Type B pancreatic cell (in vitro differentiated cells): Measurements from ENCODE around the gene SEC14L5. TPM values are rescaled to one million over a fixed set of nuclear protein-coding genes. Genes with fewer than 3 reads are reported as not detected.

Source experiments
- DNase-seq: peaks from one replicate; pipeline ENCODE4 v3.0.0; 2021; ENCODE audit warnings: mixed read lengths; ENCODE audit not compliant: unreplicated experiment; ENCODE audit errors: extremely low spot score
- H3K27ac Mint-ChIP-seq: 2 replicates; pipeline ENCODE4 v1.8.0; 2021; ENCODE audit warnings: mild to moderate bottlenecking, mixed read lengths
- H3K27me3 Mint-ChIP-seq: 2 replicates; pipeline ENCODE4 v1.8.0; 2021; ENCODE audit warnings: mixed read lengths
- H3K36me3 Mint-ChIP-seq: 2 replicates; pipeline ENCODE4 v1.8.0; 2021; ENCODE audit warnings: mixed read lengths
- H3K4me1 Mint-ChIP-seq: one replicate; pipeline ENCODE4 v1.8.0; 2021; ENCODE audit warnings: mixed read lengths; ENCODE audit not compliant: unreplicated experiment
- H3K4me3 Mint-ChIP-seq: 2 replicates; pipeline ENCODE4 v1.8.0; 2021; ENCODE audit warnings: mild to moderate bottlenecking, mixed read lengths
- H3K9me3 Mint-ChIP-seq: 2 replicates; pipeline ENCODE4 v1.8.0; 2021; ENCODE audit warnings: mixed read lengths
- CTCF ChIP-seq: fragments of 200-600 bp; sonication (generic); conservative IDR thresholded peaks from 2 replicates; pipeline ENCODE4 v1.5.0; 2021; ENCODE audit warnings: antibody characterized with exemption, mild to moderate bottlenecking
- total RNA-seq: library from RNA; stranded (reverse); gene quantifications from 2 replicates; pipeline ENCODE4 v1.2.1, GENCODE V29; 2021; ENCODE audit warnings: low replicate concordance

SEC14L5 gene
- total RNA-seq, 1 donor from 2014 or later = 0.92 TPM

GRCh38 chr16:5006348-5007193, 48.4 kb downstream of the SEC14L5 start:
- Mint-ChIP-seq H3K9me3 (no peaks in the 10 kb centered on the region), H3K4me1 (no peaks in the 10 kb centered on the region), H3K4me3 (no peak overlapping the region), H3K36me3 (no peaks in the 10 kb centered on the region), H3K27me3 (peaks cover 22% of the 10 kb centered on the region), H3K27ac (no peak overlapping the region)
- no peak for TF ChIP-seq CTCF
- DNase-seq = no peak

GRCh38 chr16:5007256-5007655, 49.1 kb downstream of the SEC14L5 start:
- no peaks in the 10 kb centered on the region for H3K36me3 Mint-ChIP-seq
- no peaks in the 10 kb centered on the region for H3K9me3 Mint-ChIP-seq

GRCh38 chr16:5008311-5008731, 50.2 kb downstream of the SEC14L5 start:
- Mint-ChIP-seq H3K27ac (no peak overlapping the region), H3K27me3 (peaks cover 30% of the 10 kb centered on the region), H3K36me3 (no peaks in the 10 kb centered on the region), H3K9me3 (no peaks in the 10 kb centered on the region), H3K4me1 (no peaks in the 10 kb centered on the region), H3K4me3 (no peak overlapping the region)
- TF ChIP-seq CTCF = no peak
- DNase-seq = no peak

More at GRCh38 chr16:5007256-5007655, 49.1 kb downstream of the SEC14L5 start:
- Mint-ChIP-seq H3K27ac (no peak overlapping the region), H3K27me3 (peaks cover 29% of the 10 kb centered on the region), H3K4me1 (no peaks in the 10 kb centered on the region), H3K4me3 (no peak overlapping the region)
- DNase-seq = no peak
- TF ChIP-seq CTCF = no peak

- Mint-ChIP-seq H3K4me1 (no peaks in the 10 kb centered on the region), H3K27ac (no peak overlapping the region), H3K36me3 (no peaks in the 10 kb centered on the region), H3K9me3 (no peaks in the 10 kb centered on the region), H3K4me3 (no peak overlapping the region), H3K27me3 (peaks cover 26% of the 10 kb centered on the region)
- TF ChIP-seq CTCF = no peak
- no peak for DNase-seq
These were observed 52.6 kb downstream of the SEC14L5 start for GRCh38 chr16:5010576-5011329.

DNA sequence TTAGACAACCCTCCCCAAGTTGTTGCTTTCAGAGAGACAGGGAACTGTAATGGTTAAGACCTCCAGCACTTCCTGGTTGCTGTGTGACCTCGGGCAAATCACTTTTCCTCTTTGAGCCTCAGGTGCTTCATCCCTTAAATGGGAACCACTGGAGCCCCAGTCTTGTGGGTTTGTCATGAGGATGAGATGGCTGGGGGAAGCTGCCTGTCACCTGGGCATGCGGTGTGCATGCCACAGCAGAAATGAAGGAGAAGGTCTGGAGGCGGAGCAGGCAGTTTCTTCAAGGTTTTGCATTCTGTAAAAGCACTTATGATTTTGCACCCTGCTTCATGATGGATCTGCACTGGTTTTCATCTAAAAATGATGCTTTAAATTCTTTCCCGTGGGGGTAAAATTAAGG, 53.5 kb downstream of the SEC14L5 start:
- TF ChIP-seq CTCF = no peak
- no peak overlapping the region for H3K27ac Mint-ChIP-seq
- no peaks in the 10 kb centered on the region for H3K9me3 Mint-ChIP-seq
- DNase-seq = no peak
- no peaks in the 10 kb centered on the region for H3K4me1 Mint-ChIP-seq
- no peak overlapping the region for H3K4me3 Mint-ChIP-seq
- H3K36me3 Mint-ChIP-seq = no peaks in the 10 kb centered on the region
- H3K27me3 Mint-ChIP-seq = peaks cover 27% of the 10 kb centered on the region
